ENCODE results near the gene LPAR2. TPM values are rescaled to one million over a fixed set of nuclear protein-coding genes. Genes with fewer than 3 reads are reported as not detected.

Gene LPAR2
- total RNA-seq, 1 experiment from 2014 or later = 27.3 TPM

GRCh38 chr19:19643158-19644053, 15.4 kb upstream of the LPAR2 start, which contains the start of gene GMIP:
Gene GMIP (minus strand): TSS chr19:19643657. CDS start chr19:19643529, 128 bp downstream.
- peaks cover 32% of the 10 kb centered on the region for H3K36me3 Mint-ChIP-seq (ENCODE audit: insufficient read depth, unreplicated experiment)
- H3K27me3 Mint-ChIP-seq (ENCODE audit: unreplicated experiment) = no peaks in the 10 kb centered on the region

GRCh38 chr19:19642506-19643157, 14.6 kb upstream of the LPAR2 start:
- Mint-ChIP-seq H3K27ac (ENCODE audit: unreplicated experiment) (peak overlapping the region; percentile 67), H3K4me1 (ENCODE audit: low read depth, unreplicated experiment) (peaks cover 8% of the 10 kb centered on the region), H3K36me3 (ENCODE audit: insufficient read depth, unreplicated experiment) (peaks cover 26% of the 10 kb centered on the region), H3K9me3 (ENCODE audit: low read depth, unreplicated experiment) (no peaks in the 10 kb centered on the region), H3K4me3 (ENCODE audit: low read depth, unreplicated experiment) (peak overlapping the region; percentile 87), H3K27me3 (ENCODE audit: unreplicated experiment) (no peaks in the 10 kb centered on the region)
- no peak for TF ChIP-seq CTCF (IDR thresholded peaks at IDR 0.05; ENCODE audit: unreplicated experiment)
- CTCF ChIA-PET = no interaction called here
- BruUV-seq (replicated peaks) = no TSS peak
- no peak for DNase-seq
- intact Hi-C loops (cut with micrococcal nuclease; ENCODE audit: unreplicated experiment) = no loop called here

More at GRCh38 chr19:19643158-19644053, 15.4 kb upstream of the LPAR2 start, which contains the start of gene GMIP:
- intact Hi-C loops (cut with micrococcal nuclease; ENCODE audit: unreplicated experiment) = loop anchor here (1.0 kb wide), 1 partner anchor 111 kb away; no protein-coding TSS in a partner anchor
- H3K4me3 Mint-ChIP-seq (ENCODE audit: low read depth, unreplicated experiment) = peak within 1 kb of the TSS; percentile 87
- TF ChIP-seq CTCF (IDR thresholded peaks at IDR 0.05; ENCODE audit: unreplicated experiment) = peak; percentile 80
- DNase-seq = peak; percentile 79
- CTCF ChIA-PET = interaction anchor here (1.0 to 1.2 kb wide), 2 partner anchors 15 to 111 kb away, joined by 3 to 4 read pairs; no protein-coding TSS in a partner anchor
- H3K4me1 Mint-ChIP-seq (ENCODE audit: low read depth, unreplicated experiment) = peaks cover 8% of the 10 kb centered on the region
- H3K27ac Mint-ChIP-seq (ENCODE audit: unreplicated experiment) = peak within 1 kb of the TSS; percentile 67
- no TSS peak for BruUV-seq (replicated peaks)
- no peaks in the 10 kb centered on the region for H3K9me3 Mint-ChIP-seq (ENCODE audit: low read depth, unreplicated experiment)

GRCh38 chr19:19637523-19638251, 9.7 kb upstream of the LPAR2 start:
- TF ChIP-seq CTCF (IDR thresholded peaks at IDR 0.05; ENCODE audit: unreplicated experiment) = no peak
- DNase-seq = no peak
- Mint-ChIP-seq H3K4me3 (ENCODE audit: low read depth, unreplicated experiment) (no peak overlapping the region), H3K27me3 (ENCODE audit: unreplicated experiment) (no peaks in the 10 kb centered on the region), H3K36me3 (ENCODE audit: insufficient read depth, unreplicated experiment) (peaks cover 22% of the 10 kb centered on the region), H3K9me3 (ENCODE audit: low read depth, unreplicated experiment) (no peaks in the 10 kb centered on the region), H3K27ac (ENCODE audit: unreplicated experiment) (no peak overlapping the region), H3K4me1 (ENCODE audit: low read depth, unreplicated experiment) (peaks cover 7% of the 10 kb centered on the region)
- no TSS peak for BruUV-seq (replicated peaks)
- intact Hi-C loops (cut with micrococcal nuclease; ENCODE audit: unreplicated experiment) = no loop called here
- CTCF ChIA-PET = no interaction called here

- no TSS peak for BruUV-seq (replicated peaks)
- CTCF ChIA-PET = no interaction called here
- Mint-ChIP-seq H3K9me3 (ENCODE audit: low read depth, unreplicated experiment) (no peaks in the 10 kb centered on the region), H3K4me1 (ENCODE audit: low read depth, unreplicated experiment) (peaks cover 2% of the 10 kb centered on the region), H3K27me3 (ENCODE audit: unreplicated experiment) (no peaks in the 10 kb centered on the region), H3K4me3 (ENCODE audit: low read depth, unreplicated experiment) (no peak overlapping the region), H3K27ac (ENCODE audit: unreplicated experiment) (no peak overlapping the region), H3K36me3 (ENCODE audit: insufficient read depth, unreplicated experiment) (peaks cover 17% of the 10 kb centered on the region)
- no peak for DNase-seq
- TF ChIP-seq CTCF (IDR thresholded peaks at IDR 0.05; ENCODE audit: unreplicated experiment) = no peak
- intact Hi-C loops (cut with micrococcal nuclease; ENCODE audit: unreplicated experiment) = no loop called here
Measured at GRCh38 chr19:19637186-19637522, 9.1 kb upstream of the LPAR2 start.
